Epidermal melanocyte (primary cell): ENCODE measurements around the gene SLCO2A1.

Source experiments
- DNase-seq: peaks from one replicate; pipeline ENCODE4 v3.0.0; 2011; ENCODE audit warnings: low spot score; ENCODE audit not compliant: insufficient read length

Gene SLCO2A1

DNA sequence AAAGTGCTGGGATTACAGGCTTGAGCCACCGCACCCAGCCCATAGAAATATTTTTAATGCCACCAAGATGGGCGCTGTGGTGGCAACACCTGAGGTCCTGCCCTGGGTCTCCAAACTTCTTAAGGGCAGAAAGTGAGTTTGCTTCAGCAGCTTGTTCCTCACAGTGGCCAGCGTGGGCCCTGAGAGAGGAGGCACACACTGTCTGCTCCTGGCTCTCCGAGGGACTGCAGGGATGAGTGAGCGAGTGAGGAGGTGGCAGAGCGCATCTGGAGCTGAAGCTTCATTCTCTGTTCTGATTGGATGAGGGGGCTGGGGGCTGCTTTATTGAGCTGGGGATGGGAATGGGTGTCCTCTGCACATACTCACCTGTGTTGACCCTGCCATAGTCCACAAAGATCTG lies 76.4 kb downstream of the SLCO2A1 start:
- no peak for DNase-seq

DNA sequence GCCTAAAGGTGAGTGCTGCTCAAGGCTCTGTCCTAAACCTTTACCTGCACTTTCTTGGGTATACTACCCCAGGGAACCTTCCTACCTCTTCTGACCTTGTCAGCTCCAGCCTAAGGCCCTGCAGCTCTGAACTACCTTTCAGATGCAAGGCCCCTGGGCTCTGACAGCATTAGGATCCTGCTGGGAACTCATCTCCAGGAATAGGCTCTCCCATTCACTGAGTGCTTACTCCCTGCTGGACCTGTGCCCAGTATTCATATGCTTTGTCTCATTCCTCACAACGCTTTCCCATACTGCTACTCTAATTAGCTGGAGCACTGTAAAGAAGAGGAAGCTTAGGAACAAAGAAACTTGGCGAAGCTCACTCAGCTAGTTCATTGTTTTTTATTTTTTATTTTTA lies 80.3 kb downstream of the SLCO2A1 start:
- DNase-seq: no peak

DNA sequence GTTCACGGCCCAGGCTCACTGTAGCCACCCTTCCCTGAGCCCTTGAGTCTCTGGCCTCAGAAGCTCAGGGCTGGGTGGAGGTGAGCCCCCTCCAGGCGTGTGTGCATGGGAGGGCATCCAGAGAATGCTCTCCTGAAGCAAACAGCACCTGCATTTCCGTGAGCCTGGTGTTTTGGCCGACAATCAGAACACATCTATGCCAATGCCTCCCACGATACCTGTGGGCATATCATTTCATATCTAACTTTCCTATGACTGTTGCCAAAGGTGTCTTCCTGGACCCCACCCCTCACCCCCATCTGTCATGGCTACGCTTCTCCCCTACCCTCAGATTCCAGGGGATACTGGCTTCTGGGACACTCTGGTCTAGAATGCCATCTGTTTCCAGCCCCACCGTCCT lies 80.7 kb downstream of the SLCO2A1 start:
- DNase-seq: no peak

DNA sequence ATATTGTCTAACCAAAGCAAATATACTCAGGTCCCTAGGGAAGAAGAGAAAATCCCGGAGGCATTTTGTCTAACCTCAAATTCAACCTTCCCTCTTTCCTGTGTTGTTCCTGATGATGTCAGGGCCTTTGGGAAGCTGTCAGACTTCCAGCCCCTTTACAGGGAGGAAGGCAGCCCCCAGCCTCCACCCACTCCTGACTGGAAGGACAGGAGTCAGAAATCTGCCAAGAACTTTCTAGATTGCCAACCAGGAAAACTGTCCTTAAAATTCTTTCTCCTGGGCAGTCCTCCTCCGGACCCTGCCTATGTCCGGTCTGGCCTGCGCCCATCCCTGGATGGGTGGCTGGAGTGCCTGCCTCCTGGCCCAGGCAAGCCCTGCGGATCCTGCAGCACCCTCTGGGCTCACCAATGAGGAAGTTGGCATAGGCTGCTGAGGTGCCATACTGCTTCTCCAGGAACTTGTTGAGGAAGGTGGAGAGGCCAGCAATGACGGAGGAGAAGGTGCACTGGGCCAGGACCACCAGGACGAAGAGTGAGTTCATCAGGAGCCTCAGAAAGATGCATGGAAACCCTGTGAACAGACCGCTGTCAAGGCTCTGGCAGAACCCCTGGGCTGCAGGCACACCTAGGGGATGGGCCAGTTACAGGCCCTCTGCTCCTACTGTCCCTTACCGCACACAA lies 81.5 kb downstream of the SLCO2A1 start:
- DNase-seq: no peak

DNA sequence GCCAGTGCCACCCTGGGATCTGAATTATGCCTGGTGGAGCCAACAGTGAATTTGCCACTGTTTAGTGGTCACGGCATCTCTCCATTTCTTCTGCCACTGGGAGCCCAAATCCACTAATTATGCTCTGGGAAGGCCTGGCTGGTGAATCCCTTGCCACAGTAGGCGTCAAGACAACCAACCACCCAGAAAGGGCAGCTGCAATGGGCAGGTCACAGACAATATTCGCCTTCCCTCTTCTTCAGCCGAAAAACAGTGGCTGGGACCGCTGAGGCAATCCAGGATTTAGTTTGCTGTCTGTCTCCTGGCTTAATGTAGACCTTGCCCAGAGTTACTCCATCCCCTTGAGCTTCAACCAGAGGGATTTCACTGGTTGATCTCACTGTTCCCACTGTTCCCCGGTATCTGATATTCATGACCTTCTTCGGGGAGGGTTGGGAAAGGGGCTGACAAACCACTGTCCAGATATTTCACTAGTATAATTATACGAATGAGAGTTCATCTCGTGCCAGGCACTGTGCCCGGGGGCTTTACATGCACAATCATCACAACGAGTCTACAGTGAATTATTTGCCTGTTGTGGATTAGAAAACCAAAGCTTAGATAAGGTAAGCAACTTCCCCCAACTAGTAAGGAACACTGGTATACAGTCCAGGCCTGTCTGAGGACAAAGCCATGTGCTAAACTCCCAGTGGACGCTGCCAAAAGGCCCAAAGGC lies 84.2 kb downstream of the SLCO2A1 start:
- no peak for DNase-seq

DNA sequence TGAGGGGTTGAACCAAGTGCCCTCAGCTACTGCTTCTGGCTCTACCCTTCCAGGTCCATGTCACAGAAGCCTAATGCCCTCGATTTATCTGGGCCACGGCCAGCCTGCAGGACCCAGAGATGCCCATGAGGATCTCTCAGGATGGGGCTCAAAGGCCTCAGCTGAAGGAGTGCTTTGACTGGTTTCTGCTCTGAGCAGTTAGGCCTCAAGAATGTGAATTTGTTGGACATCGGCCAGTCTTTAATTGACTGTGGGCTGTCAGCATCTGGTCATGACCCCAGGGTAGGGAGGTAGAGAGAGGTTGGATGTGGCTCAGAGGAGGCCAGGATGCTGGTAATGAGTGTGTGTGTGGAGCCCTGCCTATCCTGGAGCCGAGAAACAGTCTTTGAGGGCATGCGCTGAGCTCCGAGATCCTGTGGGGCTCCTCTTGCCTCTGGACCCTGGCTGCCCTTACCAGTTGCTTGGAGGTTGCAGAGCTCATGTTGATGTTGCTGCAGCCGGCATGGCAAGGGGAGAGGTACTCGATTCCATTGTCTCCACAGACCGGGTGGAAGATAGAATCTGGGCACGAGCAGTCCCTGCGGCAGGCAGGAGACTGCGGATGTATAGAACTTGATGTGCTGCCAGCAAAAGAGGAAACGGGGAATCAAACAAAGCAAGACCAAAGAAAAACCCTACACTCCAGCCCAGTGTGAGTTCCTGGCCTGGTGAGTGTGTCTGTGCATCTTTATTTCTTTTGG lies 84.9 kb downstream of the SLCO2A1 start:
- no peak for DNase-seq

DNA sequence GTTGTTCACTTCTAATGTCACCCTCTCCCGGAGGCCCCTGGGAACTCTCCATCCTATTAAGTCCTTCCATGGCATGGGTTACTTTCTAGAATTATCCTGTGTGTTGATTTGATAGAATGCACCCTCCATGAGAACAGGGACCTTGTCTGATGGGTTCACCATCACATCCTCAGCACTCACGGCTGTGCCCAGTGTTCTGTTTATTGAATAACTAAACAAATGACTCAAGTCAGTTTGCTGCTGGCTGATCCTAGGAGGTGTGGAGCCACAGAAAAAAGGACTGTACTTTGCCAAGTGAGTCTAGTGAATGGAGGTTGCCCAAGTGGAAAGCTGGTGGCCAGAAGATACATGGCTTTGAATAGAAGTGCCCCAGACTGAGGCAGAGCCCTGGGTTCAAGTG lies 85.5 kb downstream of the SLCO2A1 start:
- no peak for DNase-seq

DNA sequence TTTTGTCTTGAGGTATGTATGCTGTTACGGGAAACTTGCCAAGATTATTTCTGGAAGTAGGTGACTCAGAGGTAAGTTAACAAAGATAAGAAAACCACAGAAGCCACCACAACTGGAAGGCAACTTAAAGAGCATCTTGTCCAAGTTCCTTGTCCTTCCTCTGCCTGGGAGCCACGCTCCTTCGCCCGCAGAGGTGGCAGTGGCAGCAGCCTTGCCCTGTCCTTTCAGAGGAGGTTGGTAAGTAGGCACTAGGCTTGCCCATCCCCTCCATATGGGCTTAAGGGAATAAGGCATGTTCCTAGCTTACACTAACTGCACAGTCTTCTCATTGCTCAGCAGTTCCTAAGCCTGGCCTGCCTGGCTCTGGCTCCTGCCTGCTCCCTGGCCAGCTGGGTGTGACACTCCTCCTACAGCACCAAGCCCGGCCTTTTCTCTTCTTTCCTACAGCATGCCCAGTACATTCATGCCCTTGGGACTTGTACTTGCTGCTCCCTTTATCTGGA lies 86.0 kb downstream of the SLCO2A1 start:
- no peak for DNase-seq

DNA sequence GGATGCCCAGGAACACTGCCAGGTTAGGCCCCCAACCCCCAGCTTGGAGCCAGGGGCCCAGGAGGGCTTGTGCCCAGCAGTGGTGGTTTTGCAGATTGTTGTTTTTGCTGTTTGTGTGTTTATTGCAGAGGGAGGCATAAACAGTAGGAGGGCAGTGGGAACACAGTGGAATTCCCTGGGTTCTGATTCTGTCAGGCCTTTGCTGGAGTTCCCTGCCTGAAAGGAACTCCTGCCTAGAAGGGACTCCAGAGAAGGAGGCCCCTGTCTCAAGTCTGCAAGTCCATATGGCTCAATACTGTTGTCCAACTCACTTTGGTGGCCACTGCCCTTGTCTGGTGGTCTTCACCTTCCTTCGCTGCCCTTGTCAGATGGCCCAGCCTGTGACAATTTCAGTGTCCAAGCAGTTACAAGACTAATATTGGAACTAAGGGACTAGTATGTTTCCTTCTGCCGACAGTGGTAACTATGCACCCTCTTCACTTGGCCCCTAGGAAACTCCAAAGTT lies 86.6 kb downstream of the SLCO2A1 start:
- DNase-seq: no peak

DNA sequence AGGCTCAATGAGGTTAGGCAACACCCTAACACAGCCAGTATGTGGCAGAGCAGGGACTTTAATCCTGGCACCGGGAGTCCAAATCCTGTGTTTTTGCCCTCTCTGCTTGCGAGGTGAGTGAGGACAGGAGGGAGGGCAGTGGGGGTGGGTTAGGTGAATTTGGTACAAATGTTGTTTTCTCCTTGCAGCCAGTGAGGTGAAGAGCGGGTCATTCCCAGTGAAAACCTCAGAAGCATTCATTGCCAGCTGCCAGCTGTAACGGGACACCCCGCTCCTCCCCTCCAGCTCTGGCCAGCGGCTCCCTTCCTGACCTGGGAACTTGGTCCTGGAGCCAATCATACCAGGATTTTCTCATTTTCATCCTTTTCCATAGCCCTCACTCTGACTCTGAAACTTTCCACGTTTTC lies 88.3 kb downstream of the SLCO2A1 start:
- no peak for DNase-seq

DNA sequence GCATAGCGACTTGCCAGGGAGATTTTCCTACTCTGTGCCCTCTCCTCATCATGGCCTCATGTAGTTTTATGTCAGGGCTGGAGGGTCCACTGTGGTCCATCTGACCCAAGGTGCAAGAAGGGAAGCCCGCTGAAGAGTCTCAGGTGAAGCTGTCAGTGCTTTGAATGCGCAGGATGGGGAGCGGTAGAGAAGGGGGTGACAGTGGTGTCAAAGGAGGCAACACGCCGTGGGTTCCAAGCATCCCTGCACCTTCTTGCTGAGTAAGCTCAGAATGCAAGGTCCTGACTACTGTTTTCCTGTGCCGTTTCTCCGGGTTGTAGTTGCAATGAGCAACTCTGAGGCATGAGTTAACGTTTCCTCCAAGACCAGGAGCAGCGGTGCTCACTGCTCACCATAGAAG lies 89.2 kb downstream of the SLCO2A1 start:
- DNase-seq: no peak

DNA sequence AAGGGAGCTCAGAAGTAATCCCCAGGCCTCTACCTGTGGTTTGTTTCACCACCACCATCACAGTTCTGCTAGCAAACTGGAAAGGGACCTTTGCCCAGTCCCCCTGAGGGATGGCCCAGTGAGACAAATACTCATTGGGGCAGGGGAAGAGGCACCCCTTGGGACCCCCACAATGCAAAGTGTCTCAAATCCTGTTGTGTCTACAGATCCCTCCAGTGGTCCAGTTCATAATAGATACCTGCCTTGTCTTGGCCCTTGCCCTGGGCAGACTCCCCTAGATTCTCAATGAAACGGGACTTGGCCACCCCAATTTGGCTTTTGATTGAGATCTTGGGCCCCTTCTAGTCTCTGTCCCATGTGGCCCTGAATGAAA lies 90.3 kb downstream of the SLCO2A1 start:
- DNase-seq: no peak

DNA sequence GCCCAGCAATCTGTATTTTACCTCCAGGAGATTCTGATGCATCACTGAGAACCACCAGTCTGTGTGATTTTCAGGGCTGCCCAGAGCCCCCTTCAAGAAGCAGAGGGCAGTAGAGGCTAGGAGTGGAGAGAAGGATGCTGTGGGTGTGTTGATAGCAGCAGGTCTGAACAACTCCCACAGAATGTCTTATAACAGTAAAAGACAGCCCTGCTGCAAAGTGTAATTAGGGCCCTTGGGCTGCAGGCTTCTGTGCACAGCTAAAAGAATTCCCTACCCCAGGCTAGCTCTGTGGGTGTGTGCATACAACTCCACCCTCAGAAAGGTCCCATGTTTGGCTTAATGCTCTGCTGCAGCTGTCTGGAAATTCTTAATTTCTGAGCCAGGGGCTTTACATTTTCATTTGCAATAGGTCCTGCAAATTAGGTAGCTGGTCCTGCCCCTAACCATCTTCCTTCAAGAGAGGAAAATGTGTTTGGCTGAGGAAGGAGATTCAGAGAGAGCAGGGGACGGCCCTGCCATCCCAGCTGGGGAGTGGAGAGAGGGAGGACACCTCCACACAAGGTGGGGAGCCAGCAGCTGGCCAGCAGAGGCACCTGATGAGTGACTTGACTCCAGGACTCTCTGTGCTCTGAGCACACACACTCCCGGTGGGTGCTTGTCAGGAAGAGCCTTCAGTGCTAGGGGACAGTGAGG lies 90.8 kb downstream of the SLCO2A1 start:
- no peak for DNase-seq

DNA sequence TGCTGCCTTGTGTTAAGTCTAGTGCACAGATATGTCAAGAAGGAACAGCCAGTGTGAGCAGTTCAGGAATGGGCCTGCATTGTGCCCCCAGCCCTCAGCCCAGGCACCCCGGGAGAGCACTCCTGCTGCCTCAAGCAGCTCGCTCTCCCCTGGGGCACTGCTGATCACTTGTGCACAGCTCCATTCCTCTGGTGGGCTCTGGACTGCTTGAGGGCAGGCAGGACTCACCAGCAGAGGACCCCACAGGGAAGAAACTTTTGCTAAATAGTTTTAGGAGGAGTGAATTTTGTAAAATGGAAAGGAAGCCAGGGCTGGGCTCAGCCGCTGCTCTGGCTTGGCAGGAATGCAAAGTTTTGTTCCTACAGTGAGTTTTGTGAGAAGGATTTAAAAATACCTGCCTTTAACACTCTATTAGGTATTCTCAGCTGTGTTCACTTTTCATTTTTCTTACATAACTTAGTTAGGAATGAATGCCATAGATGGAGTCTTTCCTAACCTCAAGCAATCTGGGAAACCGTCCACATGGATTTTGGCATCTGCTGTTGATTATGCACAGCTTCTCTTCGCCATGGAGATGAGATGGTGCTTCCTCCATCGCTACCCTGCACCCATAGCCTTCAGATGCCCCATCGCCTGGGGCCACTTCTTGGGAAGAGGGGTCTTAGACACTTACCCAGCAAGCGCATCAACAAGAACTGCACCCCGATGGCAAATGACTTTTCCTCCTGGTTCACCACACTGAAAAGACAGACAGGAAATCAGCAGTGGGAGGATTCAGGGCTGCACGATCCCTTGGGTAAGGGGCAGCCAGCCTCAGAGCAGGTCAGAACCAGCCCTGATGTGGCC lies 91.7 kb downstream of the SLCO2A1 start:
- no peak for DNase-seq

DNA sequence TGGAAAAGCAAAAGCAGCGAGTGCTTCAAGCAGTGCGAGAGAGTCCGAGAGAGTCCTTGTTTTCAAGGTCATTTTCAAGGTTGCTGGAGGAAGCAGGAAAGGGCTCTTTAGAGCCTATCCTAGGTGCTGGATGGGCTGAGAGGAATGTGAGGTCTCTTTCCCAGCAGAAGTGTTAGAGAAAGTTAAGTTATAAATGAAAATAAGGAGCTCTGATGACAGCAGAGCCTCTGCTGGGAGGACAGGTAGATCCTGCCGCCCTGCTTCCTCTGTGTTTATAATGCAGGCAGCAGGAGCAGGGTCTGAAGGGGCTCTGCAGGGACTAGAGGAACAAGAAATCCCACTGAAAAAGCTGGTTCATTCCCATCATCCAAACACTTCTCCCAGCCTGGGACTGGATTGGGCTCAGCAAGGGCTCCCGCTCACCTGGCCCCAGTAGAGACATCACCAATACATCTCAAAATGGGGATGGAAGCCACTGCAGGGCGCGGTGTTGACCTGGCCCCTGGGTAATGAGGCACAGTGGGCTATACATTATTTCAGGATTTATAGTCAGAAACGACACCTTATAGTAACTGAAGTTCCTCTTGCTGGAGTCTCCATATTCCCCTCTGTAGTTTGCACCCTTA lies 92.6 kb downstream of the SLCO2A1 start:
- DNase-seq: no peak

DNA sequence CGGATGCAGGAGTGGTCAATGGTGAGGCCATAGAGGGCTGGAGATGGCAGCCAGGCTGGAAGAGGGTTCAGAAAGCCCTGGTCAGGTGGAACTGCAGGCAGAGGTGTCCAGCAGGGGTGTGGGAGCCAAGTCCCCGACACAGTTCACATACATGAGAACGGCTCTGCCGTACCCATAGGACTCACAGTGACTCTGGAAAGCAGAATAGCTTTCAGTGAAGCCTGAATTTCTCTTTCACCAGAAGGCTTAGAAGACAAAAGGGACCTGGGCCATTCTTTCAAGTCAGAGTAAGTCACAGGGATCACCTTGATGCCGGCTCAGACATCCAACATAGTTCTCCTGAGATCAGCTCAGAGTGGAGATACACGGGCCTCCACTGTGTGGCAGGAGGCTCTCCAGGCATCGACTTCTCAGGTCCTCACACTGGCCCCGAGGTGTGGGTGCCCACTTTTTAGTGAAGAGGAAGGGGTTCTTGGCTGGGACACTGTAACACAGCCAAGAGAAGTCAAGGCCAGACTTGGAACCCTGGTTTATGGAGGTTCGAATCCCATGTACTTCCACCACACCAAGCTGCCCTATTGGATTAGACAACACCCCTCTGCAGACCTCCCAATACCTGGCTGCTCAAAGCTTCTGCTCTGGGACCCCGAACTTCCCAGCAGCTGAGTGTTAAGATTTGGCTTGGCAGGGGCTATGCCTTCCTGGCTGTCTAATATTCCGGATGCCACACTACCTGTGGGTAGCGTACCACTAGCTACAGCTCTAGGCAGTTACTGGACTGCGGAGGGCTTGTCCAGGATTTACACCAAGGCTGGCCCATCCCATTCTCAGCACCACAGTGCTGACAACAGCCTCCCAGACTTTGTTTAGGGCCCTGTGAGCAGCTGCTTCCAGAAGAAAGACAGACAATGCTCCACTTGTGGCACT lies 93.6 kb downstream of the SLCO2A1 start:
- no peak for DNase-seq

DNA sequence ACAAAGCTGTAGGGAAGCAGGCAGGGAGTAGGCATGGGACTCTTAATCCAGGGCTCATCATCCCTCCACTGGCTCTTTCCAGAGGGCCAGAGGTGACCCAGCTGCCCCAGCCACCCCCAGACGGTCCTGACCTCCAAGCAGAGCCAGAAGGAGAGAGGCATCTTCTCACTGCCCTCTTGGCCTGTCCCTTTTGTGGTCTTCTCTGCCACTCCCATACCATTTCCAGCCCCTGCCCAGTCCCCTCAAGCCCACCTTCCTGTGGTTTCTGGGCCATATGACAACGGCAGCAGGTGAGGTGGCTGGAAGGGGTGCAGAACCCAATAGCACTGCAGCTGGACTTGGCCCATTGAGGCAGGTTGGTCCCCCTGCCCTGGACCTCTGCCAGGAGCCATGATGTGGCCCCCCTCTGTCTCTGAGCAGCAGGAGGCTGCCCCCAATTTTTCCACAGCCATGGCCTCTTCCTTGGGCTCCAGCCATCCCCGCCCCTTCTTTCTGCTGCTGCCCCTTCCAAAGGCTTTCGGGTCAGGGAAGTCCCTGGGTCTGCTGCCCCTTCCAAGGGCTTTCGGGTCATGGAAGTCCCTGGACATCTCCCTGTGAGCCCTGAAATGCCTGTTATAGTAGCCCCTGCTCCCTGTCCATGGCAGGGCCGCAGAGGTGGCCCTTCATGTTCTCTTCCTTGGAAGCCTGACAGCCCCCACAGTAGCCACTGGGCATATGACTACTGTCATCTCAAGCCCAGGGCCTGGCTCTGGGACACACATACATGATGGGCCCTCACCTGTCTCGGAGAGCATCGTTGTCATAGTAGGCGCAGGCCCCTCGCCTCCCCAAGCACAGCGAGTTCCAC lies 94.5 kb downstream of the SLCO2A1 start:
- DNase-seq: no peak
